GM21576 (cell line): ENCODE data around the gene AMOT.
A peak's percentile ranks its signal among the peaks of the same experiment; 100 is the strongest.
"Not testable (repeated sequence)": the region's sequence is repeated elsewhere in the genome, so short reads cannot be mapped to it uniquely, and the experiment has no call there.

Experiments
- ATAC-seq: cut with Tn5 transposase; IDR thresholded peaks from one replicate; pipeline ENCODE4 v1.9.1; 2021; ENCODE audit warnings: mild to moderate bottlenecking, moderate library complexity; ENCODE audit not compliant: unreplicated experiment

The AMOT gene

DNA sequence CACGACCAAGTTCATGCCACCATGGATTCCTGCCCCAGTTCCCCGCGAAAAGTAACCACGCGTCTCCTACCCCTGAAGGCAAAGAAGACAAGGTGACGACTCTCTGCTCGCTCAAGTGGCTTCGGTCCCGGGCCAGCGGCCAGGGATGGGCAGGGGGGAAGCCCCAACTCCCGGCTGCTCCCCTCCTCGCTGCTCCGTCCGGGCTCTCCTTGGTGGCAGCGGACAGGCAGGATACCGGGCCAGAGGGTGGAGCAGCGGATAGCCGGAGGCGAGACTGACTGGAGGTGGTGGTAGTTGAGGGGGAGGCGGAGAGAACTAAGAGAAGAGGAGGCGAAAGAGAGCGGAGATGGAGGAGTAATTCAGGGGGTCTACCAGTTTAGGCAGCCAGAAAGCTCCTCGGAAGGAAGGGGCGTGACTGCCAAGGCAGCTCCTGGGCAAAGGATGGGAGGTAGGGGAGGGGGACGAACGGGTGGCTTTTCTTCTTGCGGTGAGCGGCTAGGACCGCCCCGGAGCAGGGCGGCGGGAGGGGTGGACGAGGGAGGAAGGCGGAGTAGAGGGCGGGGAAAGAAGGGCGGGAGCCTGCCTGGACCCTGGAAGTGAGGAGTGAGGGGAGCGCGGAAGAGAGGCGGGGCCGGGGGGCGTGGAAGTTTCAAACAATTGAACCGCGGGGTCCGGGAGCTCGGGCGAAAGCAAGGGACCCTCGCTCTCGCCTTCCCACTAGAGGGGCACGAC lies at the start of gene AMOT:
Gene AMOT (minus strand): TSS at position 450 of the 732 bp plus-strand sequence. CDS start 17,705 bp downstream, outside the sequence.
- peak; percentile 39 for ATAC-seq

GRCh38 chrX:112889400-112889799 lies 48.8 kb upstream of the AMOT start:
- no peak for ATAC-seq

DNA sequence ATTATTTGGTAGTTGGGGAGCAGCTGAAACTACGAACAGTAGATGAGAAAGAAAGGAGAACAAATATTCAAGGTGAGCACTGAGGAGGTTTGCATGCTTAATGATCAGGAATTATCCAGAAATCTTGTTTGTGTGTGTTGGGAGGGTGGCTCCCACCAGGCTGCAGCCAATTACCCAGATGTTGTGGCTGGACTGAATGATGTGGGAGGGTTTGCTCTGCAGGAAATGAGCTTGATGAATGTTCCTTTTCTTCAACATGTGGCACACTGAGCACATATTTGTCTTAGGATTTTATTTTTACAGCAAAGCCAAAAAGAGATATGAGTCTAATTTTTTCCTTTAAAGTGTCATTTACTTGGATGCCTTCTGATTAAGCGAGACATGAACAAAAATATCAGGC lies 48.3 kb upstream of the AMOT start:
- ATAC-seq = no peak

GRCh38 chrX:112877771-112878173 lies 37.1 kb upstream of the AMOT start:
- ATAC-seq = no peak

DNA sequence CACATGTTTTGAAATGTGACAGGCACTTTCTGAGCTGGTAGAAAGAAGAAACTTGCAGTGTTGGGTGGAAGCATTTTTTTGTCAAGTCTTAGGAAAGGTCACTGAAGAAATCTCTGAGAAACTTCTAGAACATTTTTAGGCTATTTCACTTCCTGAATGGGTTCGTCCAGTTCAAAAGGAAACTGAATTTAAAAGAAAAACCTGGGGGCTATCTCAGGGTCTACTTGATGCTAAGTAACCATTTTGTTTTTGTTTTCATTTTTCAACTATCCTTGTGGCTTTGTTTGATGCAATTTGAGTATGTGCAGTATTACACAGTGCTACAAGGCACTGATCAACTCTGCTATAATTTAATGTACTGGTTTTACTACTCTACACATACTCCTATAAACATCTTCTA lies 34.0 kb upstream of the AMOT start:
- no peak for ATAC-seq

- ATAC-seq = no peak
These were observed 33.5 kb upstream of the AMOT start for GRCh38 chrX:112874175-112874574.

- ATAC-seq = no peak
These were observed 28.0 kb upstream of the AMOT start for GRCh38 chrX:112868586-112868985.

GRCh38 chrX:112867570-112867969 lies 26.9 kb upstream of the AMOT start:
- ATAC-seq = peak; percentile 66

GRCh38 chrX:112866175-112866574 lies 25.5 kb upstream of the AMOT start:
- no peak for ATAC-seq

- no peak for ATAC-seq
These were observed 24.9 kb upstream of the AMOT start for GRCh38 chrX:112865464-112866025.

DNA sequence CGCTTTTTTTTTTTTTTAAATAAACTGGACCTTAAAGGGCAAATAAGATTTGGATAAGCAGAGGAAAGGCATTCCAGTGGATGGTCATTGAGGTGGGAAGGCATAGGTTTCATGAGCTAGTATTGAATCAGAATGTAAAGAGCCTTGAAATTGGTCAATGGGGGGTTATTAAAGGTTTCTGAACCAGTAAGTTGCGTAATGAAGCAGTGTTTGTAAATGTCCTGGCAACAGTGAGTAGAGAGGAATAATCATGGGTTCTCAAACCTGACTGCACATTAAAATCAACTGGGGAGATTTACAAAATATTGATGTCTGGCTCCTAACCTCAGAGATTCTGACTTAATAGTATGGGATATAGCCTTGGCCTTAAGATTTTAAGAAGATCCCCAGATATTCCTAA lies 23.2 kb upstream of the AMOT start:
- ATAC-seq = no peak

- ATAC-seq = peak; percentile 95
These were observed 16.8 kb upstream of the AMOT start for GRCh38 chrX:112857478-112857878.

DNA sequence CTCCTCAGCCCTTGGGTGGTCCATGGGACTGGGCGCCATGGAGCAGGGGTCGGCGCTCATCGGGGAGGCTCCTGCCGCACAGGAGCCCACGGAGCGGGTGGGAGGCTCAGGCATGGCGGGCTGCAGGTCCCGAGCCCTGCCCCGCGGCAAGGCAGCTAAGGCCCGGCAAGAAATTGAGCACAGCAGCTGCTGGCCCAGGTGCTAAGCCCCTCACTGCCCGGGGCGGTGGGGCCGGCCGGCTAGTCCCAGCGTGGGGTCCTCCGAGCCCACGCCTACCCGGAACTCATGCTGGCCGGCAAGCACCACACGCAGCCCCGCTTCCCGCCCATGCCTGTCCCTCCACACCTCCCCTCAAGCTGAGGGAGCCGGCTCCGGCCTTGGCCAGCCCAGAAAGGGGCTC lies 14.3 kb upstream of the AMOT start:
- not testable (repeated sequence) for ATAC-seq

GRCh38 chrX:112852851-112853250 lies 12.2 kb upstream of the AMOT start:
- no peak for ATAC-seq

- ATAC-seq = peak; percentile 59
These were observed 11.2 kb upstream of the AMOT start for GRCh38 chrX:112851806-112852205.

DNA sequence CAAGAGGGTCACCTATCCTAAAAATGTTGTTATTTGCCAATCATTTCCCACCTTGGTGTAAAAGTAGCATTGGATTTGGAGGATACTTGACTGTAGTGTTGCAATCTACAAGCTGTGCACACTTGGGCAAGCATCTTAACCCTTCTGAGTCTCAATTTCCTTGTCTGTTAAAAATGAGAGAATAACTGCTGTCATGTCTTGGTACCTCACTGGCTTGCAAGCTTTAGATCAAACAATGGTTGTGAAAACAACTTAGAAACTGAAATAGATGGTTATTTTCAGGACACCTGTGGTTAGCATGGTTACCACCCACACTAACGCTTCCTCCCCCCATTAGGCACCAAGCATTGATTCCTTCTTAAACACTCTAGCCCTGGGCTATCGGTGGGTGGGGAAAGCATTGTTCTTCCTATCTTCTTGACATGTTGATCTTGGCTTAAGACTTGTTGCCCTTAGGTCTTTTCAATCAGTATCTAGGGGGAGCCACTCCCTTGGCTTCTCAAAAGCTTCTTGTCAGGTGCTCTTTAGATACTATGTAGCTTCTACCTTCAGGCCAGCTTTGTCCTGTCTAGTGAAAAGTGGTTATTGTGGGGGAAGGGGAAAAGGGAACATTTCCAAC lies 10.6 kb upstream of the AMOT start:
- peak; percentile 88 for ATAC-seq

- ATAC-seq = no peak
These were observed 8.4 kb upstream of the AMOT start for GRCh38 chrX:112849016-112849415.

- ATAC-seq = no peak
These were observed 6.2 kb upstream of the AMOT start for GRCh38 chrX:112846782-112847181.

- ATAC-seq = no peak
These were observed 5.6 kb upstream of the AMOT start for GRCh38 chrX:112846187-112846586.

DNA sequence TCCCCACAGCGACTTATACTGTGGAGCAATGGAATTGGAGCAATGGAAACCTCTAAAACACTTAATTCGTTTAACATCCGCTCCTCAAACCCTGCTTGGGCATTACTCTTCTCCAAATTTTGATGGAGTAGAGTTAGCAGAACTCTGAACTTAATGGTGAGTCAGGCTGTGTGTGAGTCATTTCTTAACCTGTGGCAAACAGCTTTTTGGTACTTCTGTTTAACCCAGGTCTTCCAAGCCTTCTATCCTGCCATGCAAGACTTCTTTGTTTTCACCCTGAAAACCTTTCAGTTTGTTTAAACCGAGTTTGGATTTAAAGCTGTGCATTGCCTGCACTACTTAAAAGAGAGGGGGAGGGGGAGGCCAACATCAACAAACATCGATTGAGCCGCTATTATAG lies 3.6 kb upstream of the AMOT start:
- ATAC-seq = no peak

- ATAC-seq = no peak
These were observed 1.2 kb upstream of the AMOT start for GRCh38 chrX:112841820-112842157.

- ATAC-seq = peak; percentile 99
These were observed 636 bp upstream of the AMOT start for GRCh38 chrX:112841114-112841819.
